T47D (cell line): ENCODE measurements around the gene AGO4.
"Not testable (repeated sequence)": the region's sequence is repeated elsewhere in the genome, so short reads cannot be mapped to it uniquely, and the experiment has no call there.

Experiments used
- DNase-seq, 2 experiments: peaks; one replicate each; pipeline versions ENCODE4 v3.0.0 to v3.0.0-alpha.2; 2011 to 2012; ENCODE audit warnings: low read depth in 1 of 2, low spot score in 1 of 2
- JUND ChIP-seq: IDR thresholded peaks from 2 replicates; pipeline ENCODE4 v1.6.1; 2012; ENCODE audit warnings: low read depth
- in situ Hi-C: cut with HindIII; loops from 2 replicates; pipeline ENCODE4 v1.10.0; 2016; ENCODE audit warnings: low sequenced_read_pairs, low pct_unique_long_range_greater_than_20kb

The AGO4 gene

DNA sequence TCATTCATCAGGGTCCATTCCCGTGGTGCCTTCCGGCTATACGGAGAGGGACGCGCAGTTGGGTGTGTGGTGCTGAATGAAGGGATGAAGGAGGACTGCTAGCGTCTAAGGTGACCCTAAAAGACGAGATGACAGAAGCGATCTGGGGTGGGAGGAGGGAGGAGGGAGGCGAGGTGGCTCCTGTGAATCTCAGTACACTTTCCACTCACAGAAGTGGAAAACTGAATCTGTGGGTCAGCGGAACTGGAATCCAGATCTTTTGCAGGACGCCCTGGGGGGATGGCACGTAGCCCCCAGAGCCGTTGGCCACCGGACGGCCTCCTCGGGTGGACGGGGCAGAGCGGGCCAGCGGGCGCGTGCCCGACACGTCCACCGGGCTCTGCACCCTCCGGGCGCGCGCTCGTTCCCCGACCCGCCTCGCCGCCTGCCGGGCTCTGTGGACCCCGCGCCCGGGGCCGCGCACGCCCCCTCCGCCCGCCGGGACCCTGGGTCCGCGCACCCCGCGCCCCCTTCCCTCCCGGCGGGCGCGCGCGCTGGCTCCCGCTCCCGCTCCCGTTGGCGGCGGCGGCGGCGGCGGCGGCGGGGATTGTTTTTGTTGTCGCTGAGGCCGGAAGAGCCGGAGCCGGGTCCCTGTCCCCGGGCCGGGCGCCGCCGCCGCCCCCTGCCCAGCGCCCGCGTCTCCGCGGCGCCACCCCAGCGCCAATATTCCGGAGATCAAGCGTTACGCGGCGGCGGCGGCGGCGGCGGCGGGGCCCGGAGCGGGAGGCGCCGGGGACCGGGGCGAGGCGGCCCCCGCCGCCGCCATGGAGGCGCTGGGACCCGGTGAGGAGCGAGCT lies at the start of gene AGO4:
Gene AGO4, plus strand, starts transcription at position 403 of the 836 bp plus-strand sequence. Its CDS starts 401 bp downstream, at position 804.
- DNase-seq = peak; percentile 46 to 51
- in situ Hi-C loops = no loop called here
- TF ChIP-seq JUND = no peak

DNA sequence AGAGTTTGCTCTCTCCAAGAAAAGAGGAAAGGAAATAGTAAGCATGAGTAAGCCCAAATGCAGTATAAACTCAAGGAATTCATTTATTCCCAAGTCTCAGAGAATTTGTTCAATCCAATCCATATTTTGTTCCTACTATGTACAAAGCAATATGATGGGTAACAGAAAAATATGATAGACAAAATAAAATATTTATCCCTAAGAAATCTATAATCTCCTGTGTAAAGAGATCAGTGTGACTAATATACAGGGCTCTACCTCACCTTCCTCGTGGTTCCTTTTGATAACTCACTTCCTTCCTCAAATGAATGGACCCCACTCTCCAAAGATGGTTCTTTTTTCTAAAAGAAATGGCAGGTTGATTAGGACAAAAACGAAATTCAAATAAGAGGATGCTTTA lies 45.7 kb upstream of the AGO4 start:
- in situ Hi-C loops = no loop called here
- no peak for DNase-seq
- TF ChIP-seq JUND = no peak

- in situ Hi-C loops = no loop called here
These were observed 44.6 kb upstream of the AGO4 start for GRCh38 chr1:35763201-35763600.

DNA sequence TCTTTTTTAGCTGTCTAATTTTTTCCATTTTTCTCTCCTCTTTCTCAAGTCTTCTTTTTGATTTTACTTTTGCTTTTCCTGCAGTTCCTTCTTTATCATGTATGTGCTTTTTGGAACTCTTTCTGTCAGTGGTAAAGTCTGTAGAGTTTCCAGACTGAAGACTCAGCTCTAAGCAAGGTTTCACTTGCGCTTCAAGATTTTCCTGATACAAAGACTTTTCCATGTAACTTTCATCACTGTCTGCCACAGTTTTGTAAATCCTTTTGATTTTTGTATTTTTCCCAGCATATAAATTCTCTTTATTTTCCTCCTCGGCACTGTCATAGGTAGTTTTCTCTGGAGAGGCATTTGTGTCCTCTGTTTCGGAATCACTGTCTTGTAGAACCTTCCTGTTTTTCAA lies 43.5 kb upstream of the AGO4 start:
- TF ChIP-seq JUND = no peak
- no peak for DNase-seq
- in situ Hi-C loops = no loop called here

More at GRCh38 chr1:35763201-35763600, 44.6 kb upstream of the AGO4 start:
- no peak for DNase-seq
- TF ChIP-seq JUND = no peak

GRCh38 chr1:35768350-35769187 lies 39.2 kb upstream of the AGO4 start:
- in situ Hi-C loops = no loop called here
- DNase-seq = no peak
- no peak for TF ChIP-seq JUND

- in situ Hi-C loops = no loop called here
- no peak for TF ChIP-seq JUND
- DNase-seq = peak; percentile 80 to 82
These were observed 38.5 kb upstream of the AGO4 start for GRCh38 chr1:35769188-35769758.

DNA sequence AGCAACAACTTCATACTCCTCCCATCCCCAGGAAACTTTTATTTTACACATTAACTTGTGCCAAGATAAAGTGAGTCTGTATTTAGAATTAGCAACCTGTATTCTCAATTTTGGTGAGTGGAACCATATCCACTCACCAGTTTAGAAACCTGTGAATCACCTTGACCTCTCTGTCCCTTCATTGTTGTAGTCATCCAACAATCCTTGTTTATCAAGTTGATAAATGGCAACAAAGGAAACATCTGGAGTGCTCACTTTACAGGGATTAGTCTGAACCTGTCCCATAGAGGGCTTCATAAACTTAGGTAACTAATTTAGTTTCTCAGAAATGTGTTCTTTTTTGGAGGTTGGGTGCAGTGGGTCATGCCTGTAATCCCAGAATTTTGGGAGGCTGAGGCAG lies 34.1 kb upstream of the AGO4 start:
- TF ChIP-seq JUND = no peak
- in situ Hi-C loops = no loop called here
- DNase-seq = no peak

- in situ Hi-C loops, DNase-seq: not testable (repeated sequence)
These were observed 31.6 kb upstream of the AGO4 start for GRCh38 chr1:35776172-35776571.

DNA sequence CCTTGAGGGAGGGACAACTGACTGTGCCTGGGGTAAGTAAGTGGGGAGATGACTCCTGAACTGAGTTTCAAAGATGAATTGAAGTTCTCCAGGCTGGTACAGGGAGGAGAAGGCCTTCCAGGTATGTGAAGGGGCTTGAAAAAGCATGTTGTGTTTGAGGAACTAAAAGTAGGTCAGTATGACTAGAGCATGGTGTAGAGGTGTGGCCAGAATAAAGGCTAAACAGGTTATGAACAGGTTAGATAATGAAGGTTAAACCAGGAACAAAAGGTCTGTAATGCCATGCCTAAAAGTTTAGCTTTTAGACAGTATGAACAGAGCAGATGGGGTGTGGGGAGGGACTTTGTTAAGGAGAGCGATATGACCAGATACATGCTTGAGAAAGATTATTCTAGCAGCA lies 30.7 kb upstream of the AGO4 start:
- TF ChIP-seq JUND = no peak

DNA sequence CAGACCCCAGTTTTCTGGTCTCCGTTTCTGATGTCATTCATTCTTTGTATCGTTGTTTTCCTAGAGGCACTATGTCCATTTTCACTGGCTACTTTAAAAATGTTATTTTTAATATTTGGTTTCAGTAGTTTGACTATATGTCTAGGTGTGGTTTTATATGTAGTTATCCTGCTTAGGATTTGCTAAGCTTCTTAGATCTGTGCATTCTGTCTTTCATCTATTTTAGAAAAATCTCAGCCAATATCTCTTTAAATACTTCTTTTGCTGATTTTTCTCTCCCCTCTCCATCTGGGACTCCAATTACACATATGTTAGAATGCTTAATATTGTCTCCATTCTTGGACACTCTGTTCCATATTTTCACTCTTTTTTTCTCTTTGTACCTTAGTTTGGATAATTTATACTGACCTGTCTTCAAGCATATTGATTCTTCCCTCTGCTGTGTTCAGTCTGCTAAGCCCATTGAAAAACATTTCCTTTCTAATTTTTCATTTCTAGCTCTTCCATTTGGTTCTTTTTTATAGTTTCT lies 24.7 kb upstream of the AGO4 start:
- no peak for TF ChIP-seq JUND
- no peak for DNase-seq
- in situ Hi-C loops = no loop called here

More for the DNA sequence above, 30.7 kb upstream of the AGO4 start:
- in situ Hi-C loops = no loop called here
- DNase-seq = no peak

DNA sequence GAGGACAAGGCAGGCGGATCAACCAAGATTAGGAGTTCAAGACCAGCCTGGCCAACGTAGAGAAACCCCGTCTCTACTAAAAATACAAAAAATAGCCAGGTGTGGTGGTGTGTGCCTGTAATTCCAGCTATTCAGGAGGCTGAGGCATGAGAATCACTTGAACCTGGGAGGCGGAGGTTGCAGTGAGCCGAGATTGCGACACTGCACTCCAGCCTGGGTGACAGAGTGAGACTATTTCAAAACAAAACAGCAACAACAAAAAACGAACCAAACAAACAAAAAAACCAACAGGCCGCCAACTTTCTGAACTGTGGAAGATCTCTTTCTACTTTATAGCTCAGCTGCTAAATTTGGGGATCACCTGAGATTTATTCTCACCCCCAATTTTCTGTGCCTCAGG lies 23.5 kb upstream of the AGO4 start:
- in situ Hi-C loops, DNase-seq: not testable (repeated sequence)

DNA sequence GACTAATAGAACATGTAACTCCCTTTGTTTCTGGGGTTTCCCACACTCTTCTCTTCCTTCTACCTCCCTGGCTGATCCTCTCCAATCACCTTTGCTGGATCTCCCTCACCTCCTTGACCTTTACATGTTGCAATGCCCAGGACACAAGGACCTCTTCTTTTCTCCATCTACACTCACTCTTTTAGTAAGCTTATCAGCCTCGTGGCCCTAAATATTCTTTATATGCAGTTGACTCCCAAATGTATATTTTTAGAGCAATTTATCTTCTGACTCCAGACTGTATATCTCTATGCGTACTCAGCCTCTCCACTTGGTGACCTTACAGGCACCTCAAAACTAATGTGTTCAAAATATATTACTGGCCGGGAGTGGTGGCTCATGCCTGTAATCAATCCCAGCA lies 19.7 kb upstream of the AGO4 start:
- no peak for DNase-seq
- in situ Hi-C loops = no loop called here
- no peak for TF ChIP-seq JUND

GRCh38 chr1:35790670-35791069 lies 17.1 kb upstream of the AGO4 start:
- DNase-seq = no peak
- in situ Hi-C loops = no loop called here
- no peak for TF ChIP-seq JUND
